Stimulated activated naive CD8-positive, alpha-beta T cell treated with anti-CD3 and anti-CD28 coated beads, Interleukin-15, Interleukin-2, amounts not matched to agents 100 U/mL and 50 U/mL, for 24 hours (primary cell): ENCODE measurements around the gene SPHK2.
"Not testable (repeated sequence)": the region's sequence is repeated elsewhere in the genome, so short reads cannot be mapped to it uniquely, and the experiment has no call there.

Experiments used
- ATAC-seq: fragments of 150-1000 bp; cut with Tn5 transposase; one replicate; pipeline ENCODE4 v1.10.0; 2021
- DNase-seq: peaks from one replicate; pipeline ENCODE4 v3.0.0; 2021

Gene SPHK2

GRCh38 chr19:48660852-48661710 is 41.8 kb downstream of the SPHK2 start:
- peak; percentile 89 for ATAC-seq
- DNase-seq = peak; percentile 87

DNA sequence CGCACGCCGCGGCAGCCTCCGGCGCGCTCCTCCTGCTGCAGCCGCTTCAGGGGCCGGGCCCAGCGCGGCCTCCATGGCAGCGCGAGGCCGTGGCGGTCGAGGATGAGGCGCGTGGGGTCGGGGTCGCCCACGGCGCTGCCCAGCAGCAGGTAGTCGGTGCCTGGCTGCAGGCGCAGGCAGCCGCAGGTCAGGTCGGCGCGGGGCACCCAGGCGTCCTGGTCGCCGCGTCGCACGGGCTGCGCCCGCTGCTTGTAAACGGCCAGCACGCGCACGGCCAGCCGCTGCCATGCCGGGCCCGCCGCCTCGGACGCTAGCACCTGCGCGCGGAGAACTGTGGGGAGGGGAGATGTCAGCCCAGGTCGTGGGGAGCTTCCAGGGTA is 42.4 kb downstream of the SPHK2 start:
- DNase-seq (no peak), ATAC-seq (no peak)

DNA sequence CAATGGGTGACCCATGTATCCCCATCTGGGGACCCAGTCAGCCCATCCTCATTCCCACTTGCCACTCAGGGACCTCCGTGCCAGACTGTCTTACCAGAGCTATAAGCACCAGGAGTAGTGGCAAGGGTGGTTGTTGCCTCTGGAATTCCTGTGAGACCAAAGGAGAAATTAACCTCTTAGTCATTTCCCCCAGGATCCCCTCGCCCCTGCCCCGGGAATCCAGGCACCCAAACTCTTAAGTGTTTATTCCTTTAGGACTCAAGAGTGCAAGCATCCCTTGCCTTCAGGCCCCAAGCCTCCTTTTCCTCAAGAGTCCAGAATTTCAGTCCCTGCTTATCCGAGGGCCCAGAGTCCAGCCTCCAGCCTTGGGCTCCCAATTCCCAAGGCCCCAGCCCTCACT is 44.4 kb downstream of the SPHK2 start:
- ATAC-seq (no peak), DNase-seq (no peak)

DNA sequence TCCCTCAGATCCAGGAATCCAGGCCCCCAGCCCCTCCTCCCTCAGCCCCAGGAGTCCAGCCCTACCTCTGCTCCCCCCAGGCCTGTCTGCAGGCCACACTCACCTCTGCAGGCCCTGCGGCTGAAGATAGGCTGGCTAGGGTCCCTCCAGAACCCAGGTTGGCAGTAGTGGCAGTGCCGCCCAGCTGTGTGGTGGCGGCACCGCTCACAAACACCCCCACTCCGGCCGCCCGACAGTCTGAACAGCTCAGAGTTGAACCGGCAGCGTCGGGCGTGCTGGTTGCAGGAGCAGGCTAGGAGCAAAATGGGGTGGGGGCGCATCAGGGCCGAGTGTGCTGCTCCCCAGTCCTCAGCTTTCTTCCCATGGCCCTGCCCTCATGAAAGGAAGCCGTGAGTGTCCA is 45.2 kb downstream of the SPHK2 start:
- ATAC-seq (no peak), DNase-seq (no peak)

GRCh38 chr19:48665786-48666185 is 46.5 kb downstream of the SPHK2 start:
- ATAC-seq = no peak
- no peak for DNase-seq

- DNase-seq (no peak), ATAC-seq (no peak)
Measured at GRCh38 chr19:48668332-48668731, 49.0 kb downstream of the SPHK2 start.

DNA sequence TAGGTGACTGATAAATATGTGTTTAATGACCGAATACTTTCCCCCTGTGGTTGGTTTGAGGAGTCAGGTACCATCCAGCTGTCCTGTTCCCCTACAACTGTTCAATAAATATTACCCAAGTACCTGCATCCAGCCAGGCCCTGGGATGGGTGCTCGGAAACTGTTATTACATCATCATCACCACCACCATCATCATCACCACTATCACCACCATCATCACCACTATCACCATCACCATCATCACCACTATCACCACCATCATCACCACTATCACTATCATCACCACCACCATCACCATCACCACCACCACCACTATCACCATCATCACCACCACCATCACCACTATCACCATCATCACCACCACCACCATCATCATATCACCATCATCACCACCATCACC is 49.5 kb downstream of the SPHK2 start:
- no peak for ATAC-seq
- no peak for DNase-seq

DNA sequence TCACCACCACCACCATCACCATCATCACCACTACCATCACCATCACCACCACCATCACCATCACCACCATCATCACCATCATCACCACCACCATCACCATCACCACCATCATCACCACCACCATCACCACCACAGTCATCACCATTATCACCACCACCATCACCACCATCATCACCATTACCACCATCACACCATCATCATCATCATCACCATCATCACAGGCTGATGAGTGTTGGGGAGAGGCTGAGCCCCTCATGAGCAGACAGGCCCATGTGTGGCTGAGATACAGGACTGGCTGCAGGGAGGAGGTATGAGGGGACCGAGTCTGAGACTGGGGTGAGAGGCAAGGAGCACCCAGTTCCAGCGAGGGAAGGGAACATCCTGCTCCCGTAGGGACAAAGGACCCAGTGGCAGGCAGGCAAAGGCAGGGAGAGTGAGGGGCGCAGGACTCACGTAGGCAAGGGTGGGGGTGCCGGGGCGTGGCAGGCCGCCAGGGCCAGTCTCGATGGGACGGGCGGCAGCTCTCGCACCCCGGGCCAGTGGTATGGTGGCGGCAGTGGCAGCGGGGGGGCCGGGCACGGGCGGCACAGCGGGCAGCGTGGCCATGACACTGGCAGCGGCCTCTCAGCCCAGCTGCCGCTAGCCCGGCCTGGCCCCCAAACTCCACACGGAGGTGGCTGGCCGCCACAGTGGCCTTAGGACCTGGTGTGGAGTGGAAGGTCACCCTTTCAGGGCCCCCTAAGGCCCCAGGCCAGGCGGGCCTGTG is 50.8 kb downstream of the SPHK2 start:
- DNase-seq = no peak
- ATAC-seq = no peak

DNA sequence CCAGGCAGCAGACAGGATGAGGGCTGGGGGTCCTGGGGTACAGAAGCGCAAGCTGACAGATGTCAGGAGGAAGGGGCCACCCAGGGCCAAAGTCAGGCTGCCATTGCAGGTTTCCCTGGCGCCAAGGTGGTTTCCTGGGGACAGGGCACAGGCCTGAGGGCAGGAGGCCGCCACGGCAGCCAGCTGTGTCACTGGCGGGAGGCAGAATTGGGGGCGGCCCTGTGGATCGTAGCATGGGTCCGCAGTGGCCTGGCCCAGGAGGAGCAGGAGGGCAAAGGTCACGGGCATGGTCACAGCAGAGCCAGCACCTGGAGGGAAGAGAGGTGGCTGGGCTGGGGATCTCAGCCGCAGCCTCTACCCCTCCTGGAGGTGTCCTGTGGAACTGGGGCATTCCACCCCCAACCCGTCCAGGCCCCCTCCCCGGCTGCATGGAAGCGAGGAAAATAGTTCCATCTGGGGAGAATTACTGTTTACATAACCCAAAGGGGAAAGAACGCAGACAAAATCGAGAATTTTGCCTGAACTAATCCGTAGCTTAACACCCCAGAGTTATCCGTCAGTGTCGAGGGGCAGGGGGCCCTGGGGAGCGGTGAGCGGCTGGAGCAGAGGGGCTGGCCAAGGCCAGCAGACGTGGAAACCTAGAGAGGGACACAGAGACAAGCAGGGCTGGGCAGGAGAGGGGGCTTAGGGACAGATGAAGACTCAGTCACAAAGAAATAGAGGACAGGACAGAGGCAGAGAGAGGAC is 51.6 kb downstream of the SPHK2 start:
- ATAC-seq (no peak), DNase-seq (no peak)

- ATAC-seq (no peak), DNase-seq (no peak)
Measured at GRCh38 chr19:48671446-48671995, 52.2 kb downstream of the SPHK2 start.

GRCh38 chr19:48672994-48673393 is 53.7 kb downstream of the SPHK2 start, which contains the start of gene NTN5:
TSS of gene NTN5 (minus strand) at chr19:48673017. CDS start at chr19:48670986, 2,031 bp downstream.
- DNase-seq (no peak), ATAC-seq (no peak)

DNA sequence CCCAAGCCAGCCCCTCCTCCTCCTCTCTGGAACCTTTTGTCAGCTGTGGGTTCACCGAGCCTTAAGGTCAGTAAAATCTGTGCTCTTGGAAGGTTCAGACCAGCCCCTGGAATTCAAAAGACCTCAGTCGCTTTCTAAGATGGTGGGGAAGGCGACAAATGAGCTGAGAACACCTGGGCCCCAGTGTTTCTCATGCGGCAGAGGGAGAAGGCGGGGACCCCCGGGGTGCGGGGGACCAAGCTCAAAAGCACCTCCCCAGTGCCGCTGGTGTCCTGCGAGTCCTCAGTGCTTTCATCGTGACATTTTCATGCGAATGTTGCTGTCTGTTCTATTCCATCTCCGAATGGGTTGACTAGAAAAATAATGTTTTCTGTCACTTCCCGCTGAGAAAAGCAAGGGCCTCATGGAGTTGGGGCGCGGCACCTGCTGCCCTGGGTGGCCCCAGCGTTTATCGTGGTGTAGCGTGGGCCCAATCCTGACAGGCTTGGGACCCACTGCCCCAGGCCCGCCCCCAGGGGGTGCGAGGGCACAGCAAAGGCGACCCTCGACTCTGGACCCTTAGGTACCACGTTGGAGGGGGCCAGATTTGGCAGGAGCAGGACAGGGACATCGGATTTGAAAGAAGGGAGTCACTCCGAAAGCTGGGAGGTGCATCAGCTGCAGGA is 54.3 kb downstream of the SPHK2 start:
- DNase-seq (no peak), ATAC-seq (no peak)

DNA sequence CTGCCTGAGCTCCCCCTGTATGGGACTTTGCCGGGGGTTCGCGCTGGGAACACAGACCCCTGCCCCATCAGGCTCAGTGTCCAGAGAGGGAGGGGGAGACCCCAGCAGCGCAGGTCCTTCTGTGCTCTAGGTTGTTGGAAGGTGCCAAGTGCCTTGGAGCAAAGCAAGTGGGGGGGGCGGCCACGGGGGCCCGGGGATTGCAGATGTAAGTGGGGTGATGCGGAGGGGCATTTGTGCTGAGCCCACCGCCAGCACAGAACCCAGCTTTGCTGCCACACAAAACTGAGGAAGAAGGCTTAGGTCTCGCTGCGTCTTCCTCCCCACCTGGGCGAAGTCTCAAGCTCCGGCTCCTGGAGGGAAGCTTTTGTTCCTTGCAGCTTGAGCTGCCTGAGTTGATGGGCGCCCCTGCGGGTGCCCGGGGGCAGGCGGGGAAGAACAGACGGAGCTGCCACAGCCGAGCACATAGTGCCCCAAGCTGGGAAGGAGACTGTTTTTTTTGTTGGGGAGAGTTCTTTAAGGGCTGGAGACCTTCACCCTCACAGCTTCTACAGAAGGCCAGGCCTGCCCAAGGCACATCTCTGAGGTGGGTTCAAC is 55.0 kb downstream of the SPHK2 start:
- ATAC-seq (no peak), DNase-seq (no peak)

DNA sequence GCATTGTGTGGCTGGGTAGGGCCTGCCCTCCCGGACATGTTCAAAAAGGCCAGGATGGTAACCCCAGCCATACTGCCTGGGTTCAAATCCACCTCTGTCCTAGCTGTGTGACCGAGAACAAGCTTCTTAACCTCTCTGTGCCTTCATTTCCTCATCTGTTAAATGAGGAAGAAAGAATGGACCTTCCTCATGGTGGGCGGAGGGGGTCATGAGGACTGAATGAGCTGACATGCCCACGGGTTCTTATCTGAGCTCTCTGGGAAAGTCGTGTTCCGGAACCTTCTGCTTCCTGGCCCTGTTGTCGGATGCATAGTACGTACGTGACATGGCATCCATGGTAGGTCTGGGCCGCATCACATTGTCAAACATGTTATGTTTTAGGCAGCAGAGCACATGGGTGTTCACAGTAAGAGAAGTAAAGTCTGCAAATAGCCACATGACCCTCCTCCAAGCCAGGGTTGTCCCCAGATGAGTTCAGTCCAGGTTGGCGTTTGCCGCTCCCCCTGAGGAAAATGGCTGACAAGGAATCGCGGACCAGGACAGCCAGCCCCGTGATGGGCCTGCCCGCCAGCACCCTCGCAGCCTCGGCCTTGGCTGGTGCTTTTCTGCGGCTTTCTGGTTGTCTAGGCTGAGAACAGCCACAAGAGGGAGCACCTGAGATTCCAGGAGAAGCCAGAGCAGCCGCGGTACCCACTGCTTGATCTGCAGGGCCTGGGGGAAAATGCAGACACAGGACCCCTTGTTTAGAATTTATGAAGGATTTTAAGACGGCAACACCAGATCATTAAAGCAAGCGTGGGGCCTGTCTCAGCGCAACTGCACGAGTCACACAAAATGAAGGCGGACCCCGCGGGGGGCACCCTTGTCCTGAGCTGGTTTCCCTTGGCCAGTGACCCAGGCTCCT is 55.9 kb downstream of the SPHK2 start:
- peak; percentile 82 for ATAC-seq

DNA sequence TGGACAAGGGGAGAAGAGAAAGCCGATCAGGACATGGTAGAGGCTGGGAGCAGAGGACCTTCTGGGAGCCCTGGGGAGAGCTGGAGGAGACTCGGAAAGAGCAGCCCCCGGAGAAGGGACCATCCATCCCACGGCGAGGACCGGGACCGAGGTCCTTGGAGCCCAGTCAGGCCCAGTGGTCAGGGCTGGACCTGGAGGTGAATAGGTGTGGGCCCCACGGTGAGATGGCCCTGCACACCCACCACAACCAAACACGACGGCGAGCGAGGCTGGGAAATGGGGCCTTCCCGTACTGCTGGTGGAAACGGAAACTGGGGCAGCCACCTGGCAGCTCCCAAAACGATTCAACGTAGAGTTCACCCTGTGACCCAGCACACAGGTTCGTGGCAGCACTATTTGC is 57.2 kb downstream of the SPHK2 start:
- DNase-seq (no peak), ATAC-seq (no peak)

More for the DNA sequence above, 55.9 kb downstream of the SPHK2 start:
- peak; percentile 82 for DNase-seq

GRCh38 chr19:48676887-48677286 is 57.6 kb downstream of the SPHK2 start:
- DNase-seq = no peak
- ATAC-seq = no peak

DNA sequence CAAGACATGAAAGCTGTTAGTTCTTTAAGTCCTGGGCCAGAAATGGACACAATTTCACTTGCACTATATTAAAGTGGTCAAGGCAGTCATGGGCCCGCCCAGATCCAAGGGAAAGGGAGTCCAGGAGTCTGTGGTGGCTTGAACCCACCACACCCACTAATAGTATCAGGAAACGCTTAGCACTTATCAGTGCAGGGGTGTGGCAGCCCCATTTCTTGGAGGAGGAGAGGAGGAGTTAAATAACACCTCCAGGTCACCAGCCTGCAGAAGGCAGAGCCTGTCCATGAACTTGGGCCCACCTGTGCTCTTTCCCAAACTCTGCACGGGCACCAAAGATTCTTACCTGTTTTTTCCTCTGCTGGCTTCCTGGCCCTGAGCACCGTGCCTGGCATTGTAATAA is 58.9 kb downstream of the SPHK2 start:
- DNase-seq (no peak), ATAC-seq (no peak)

DNA sequence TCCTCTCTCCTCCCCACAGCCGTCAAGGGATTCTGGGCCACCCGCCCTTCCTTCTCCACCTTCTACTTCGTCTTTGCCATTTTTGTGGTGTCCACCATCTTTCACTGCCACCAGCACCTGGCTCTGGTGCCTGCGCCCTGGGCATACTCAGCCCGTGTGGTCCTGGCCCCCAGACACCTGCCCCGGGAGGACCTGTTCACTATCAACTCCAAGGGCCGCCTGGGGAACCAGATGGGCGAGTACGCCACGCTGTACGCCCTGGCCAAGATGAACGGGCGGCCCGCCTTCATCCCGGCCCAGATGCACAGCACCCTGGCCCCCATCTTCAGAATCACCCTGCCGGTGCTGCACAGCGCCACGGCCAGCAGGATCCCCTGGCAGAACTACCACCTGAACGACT is 60.7 kb downstream of the SPHK2 start:
- DNase-seq, ATAC-seq: not testable (repeated sequence)
